ENCODE results near the gene TRIM17. TPM values are rescaled to one million over a fixed set of nuclear protein-coding genes. Genes with fewer than 3 reads are reported as not detected.
"Not testable (repeated sequence)": the region's sequence is repeated elsewhere in the genome, so short reads cannot be mapped to it uniquely, and the experiment has no call there.

Gene TRIM17
- total RNA-seq, 1 experiment from 2014 or later: not detected

GRCh38 chr1:228452194-228453021 lies 35.7 kb upstream of the TRIM17 start:
- DNase-seq (ENCODE audit: low spot score): no peak
- in situ Hi-C loops (cut with HindIII; ENCODE audit: low sequenced_read_pairs): no loop called here

- DNase-seq (ENCODE audit: low spot score): no peak
- in situ Hi-C loops (cut with HindIII; ENCODE audit: low sequenced_read_pairs): no loop called here
Measured at GRCh38 chr1:228450200-228450599, 33.5 kb upstream of the TRIM17 start.

GRCh38 chr1:228448372-228448771 lies 31.7 kb upstream of the TRIM17 start:
- no peak for DNase-seq (ENCODE audit: low spot score)
- in situ Hi-C loops (cut with HindIII; ENCODE audit: low sequenced_read_pairs): no loop called here

GRCh38 chr1:228446852-228447251 lies 30.2 kb upstream of the TRIM17 start:
- no peak for DNase-seq (ENCODE audit: low spot score)
- in situ Hi-C loops (cut with HindIII; ENCODE audit: low sequenced_read_pairs): no loop called here

GRCh38 chr1:228445843-228446650 lies 29.4 kb upstream of the TRIM17 start:
- peak; percentile 83 for DNase-seq (ENCODE audit: low spot score)
- in situ Hi-C loops (cut with HindIII; ENCODE audit: low sequenced_read_pairs): no loop called here

- DNase-seq (ENCODE audit: low spot score): no peak
- in situ Hi-C loops (cut with HindIII; ENCODE audit: low sequenced_read_pairs): no loop called here
Measured at GRCh38 chr1:228445490-228445842, 28.8 kb upstream of the TRIM17 start.

GRCh38 chr1:228443395-228443794 lies 26.7 kb upstream of the TRIM17 start:
- DNase-seq (ENCODE audit: low spot score): no peak
- in situ Hi-C loops (cut with HindIII; ENCODE audit: low sequenced_read_pairs): no loop called here

GRCh38 chr1:228440761-228441500 lies 24.3 kb upstream of the TRIM17 start:
- in situ Hi-C loops (cut with HindIII; ENCODE audit: low sequenced_read_pairs): no loop called here
- DNase-seq (ENCODE audit: low spot score): peak; percentile 81

GRCh38 chr1:228438266-228438665 lies 21.6 kb upstream of the TRIM17 start:
- no peak for DNase-seq (ENCODE audit: low spot score)
- in situ Hi-C loops (cut with HindIII; ENCODE audit: low sequenced_read_pairs): no loop called here

GRCh38 chr1:228437424-228437962 lies 20.8 kb upstream of the TRIM17 start:
- DNase-seq (ENCODE audit: low spot score): no peak
- in situ Hi-C loops (cut with HindIII; ENCODE audit: low sequenced_read_pairs): no loop called here

- no peak for DNase-seq (ENCODE audit: low spot score)
- in situ Hi-C loops (cut with HindIII; ENCODE audit: low sequenced_read_pairs): no loop called here
Measured at GRCh38 chr1:228434689-228435088, 18.0 kb upstream of the TRIM17 start.

GRCh38 chr1:228433337-228434053 lies 16.8 kb upstream of the TRIM17 start:
- in situ Hi-C loops (cut with HindIII; ENCODE audit: low sequenced_read_pairs); DNase-seq (ENCODE audit: low spot score): not testable (repeated sequence)

- in situ Hi-C loops (cut with HindIII; ENCODE audit: low sequenced_read_pairs): no loop called here
- DNase-seq (ENCODE audit: low spot score): no peak
Measured at GRCh38 chr1:228430243-228430642, 13.6 kb upstream of the TRIM17 start.

GRCh38 chr1:228429698-228430097 lies 13.0 kb upstream of the TRIM17 start:
- in situ Hi-C loops (cut with HindIII; ENCODE audit: low sequenced_read_pairs): no loop called here
- no peak for DNase-seq (ENCODE audit: low spot score)

GRCh38 chr1:228429007-228429406 lies 12.3 kb upstream of the TRIM17 start:
- DNase-seq (ENCODE audit: low spot score): no peak
- in situ Hi-C loops (cut with HindIII; ENCODE audit: low sequenced_read_pairs): no loop called here

- no peak for DNase-seq (ENCODE audit: low spot score)
- in situ Hi-C loops (cut with HindIII; ENCODE audit: low sequenced_read_pairs): no loop called here
Measured at GRCh38 chr1:228428412-228428811, 11.8 kb upstream of the TRIM17 start.

- in situ Hi-C loops (cut with HindIII; ENCODE audit: low sequenced_read_pairs): no loop called here
Measured at GRCh38 chr1:228426518-228427175, 10.0 kb upstream of the TRIM17 start.

More at GRCh38 chr1:228426518-228427175, 10.0 kb upstream of the TRIM17 start:
- no peak for DNase-seq (ENCODE audit: low spot score)

Data from G401 (cell line).